ENCODE results near the gene ZSCAN5C.

ZSCAN5C gene

DNA sequence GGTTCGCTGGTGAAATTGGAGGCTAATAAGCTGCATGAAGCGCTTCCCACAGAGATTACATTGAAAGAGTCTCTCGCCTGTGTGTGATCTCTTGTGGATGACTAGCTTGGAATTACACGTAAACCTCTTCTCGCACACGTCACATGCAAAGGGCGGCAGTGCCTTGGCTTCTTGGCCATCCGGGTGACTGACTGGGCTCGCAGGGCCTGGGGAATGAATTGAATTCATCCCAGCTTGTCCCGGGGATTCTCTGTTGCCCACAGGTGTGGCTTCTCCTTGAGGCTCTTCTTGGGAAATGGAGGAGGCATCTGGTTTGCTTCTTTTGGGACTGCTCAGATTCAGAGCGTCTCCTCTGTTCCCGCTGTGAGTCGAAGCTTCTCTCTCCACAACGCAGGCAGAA lies 19.8 kb downstream of the ZSCAN5C start:
- no peaks in the 10 kb centered on the region for H3K36me3 ChIP-seq (ENCODE audit: low read length)
- no peaks in the 10 kb centered on the region for H3K27me3 ChIP-seq (ENCODE audit: low read length)
- no peaks in the 10 kb centered on the region for H3K9me3 ChIP-seq (ENCODE audit: insufficient read depth, low read length)
- H4K20me1 ChIP-seq (ENCODE audit: low read depth, low read length): no peaks in the 10 kb centered on the region
- H3K9me2 ChIP-seq (replicated peaks; ENCODE audit: insufficient read depth, low read length): no peaks in the 10 kb centered on the region
- H3K4me2 ChIP-seq (ENCODE audit: low read depth, low read length, poor library complexity, severe bottlenecking): no peak overlapping the region
- TF ChIP-seq, protein P1, sequence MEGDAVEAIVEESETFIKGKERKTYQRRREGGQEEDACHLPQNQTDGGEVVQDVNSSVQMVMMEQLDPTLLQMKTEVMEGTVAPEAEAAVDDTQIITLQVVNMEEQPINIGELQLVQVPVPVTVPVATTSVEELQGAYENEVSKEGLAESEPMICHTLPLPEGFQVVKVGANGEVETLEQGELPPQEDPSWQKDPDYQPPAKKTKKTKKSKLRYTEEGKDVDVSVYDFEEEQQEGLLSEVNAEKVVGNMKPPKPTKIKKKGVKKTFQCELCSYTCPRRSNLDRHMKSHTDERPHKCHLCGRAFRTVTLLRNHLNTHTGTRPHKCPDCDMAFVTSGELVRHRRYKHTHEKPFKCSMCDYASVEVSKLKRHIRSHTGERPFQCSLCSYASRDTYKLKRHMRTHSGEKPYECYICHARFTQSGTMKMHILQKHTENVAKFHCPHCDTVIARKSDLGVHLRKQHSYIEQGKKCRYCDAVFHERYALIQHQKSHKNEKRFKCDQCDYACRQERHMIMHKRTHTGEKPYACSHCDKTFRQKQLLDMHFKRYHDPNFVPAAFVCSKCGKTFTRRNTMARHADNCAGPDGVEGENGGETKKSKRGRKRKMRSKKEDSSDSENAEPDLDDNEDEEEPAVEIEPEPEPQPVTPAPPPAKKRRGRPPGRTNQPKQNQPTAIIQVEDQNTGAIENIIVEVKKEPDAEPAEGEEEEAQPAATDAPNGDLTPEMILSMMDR (IDR thresholded peaks at IDR 0.05; ENCODE audit: insufficient read depth, low read length, poor library complexity, severe bottlenecking): no peak
- no peak for TF ChIP-seq EZH2phosphoT487 (conservative IDR thresholded peaks at IDR 0.05; ENCODE audit: low read length)
- no peaks in the 10 kb centered on the region for H3K79me2 ChIP-seq (ENCODE audit: insufficient read depth, low read length)
- no peak overlapping the region for H2AFZ ChIP-seq (ENCODE audit: low read depth, low read length, severe bottlenecking)
- no peak overlapping the region for H3K27ac ChIP-seq (ENCODE audit: low read depth, low read length)
- H3K9ac ChIP-seq (ENCODE audit: low read length): no peak overlapping the region
- H3F3A ChIP-seq (ENCODE audit: insufficient read depth): no peaks in the 10 kb centered on the region
- H3K4me3 ChIP-seq (ENCODE audit: insufficient read depth, low read length, poor library complexity, severe bottlenecking): no peak overlapping the region

DNA sequence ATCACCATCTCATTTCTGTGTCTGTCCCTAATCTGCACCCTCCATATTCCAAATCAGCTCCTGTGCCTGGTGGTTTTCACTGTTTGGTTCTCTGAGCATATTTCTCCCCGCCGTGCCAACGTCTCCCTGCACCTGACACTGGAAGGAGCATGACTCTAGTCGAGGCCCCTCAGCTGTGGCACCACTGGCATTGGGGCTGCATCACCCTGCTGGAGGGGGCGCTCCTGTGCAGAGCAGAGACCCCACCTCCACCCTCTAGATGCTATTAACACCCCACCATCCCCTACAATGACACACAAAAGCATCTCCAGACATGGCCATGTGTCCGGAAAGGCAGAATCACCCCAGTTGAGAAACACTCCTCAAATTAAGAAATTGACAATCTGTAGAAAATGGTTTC lies 20.8 kb downstream of the ZSCAN5C start:
- Histone ChIP-seq H3K27ac (ENCODE audit: low read depth, low read length) (no peak overlapping the region), H3K9me3 (ENCODE audit: insufficient read depth, low read length) (no peaks in the 10 kb centered on the region), H3K4me2 (ENCODE audit: low read depth, low read length, poor library complexity, severe bottlenecking) (no peak overlapping the region), H2AFZ (ENCODE audit: low read depth, low read length, severe bottlenecking) (no peak overlapping the region), H3K9ac (ENCODE audit: low read length) (no peak overlapping the region), H3K4me3 (ENCODE audit: insufficient read depth, low read length, poor library complexity, severe bottlenecking) (no peak overlapping the region), H3F3A (ENCODE audit: insufficient read depth) (no peaks in the 10 kb centered on the region), H3K27me3 (ENCODE audit: low read length) (no peaks in the 10 kb centered on the region), H4K20me1 (ENCODE audit: low read depth, low read length) (no peaks in the 10 kb centered on the region), H3K79me2 (ENCODE audit: insufficient read depth, low read length) (no peaks in the 10 kb centered on the region), H3K36me3 (ENCODE audit: low read length) (no peaks in the 10 kb centered on the region), H3K9me2 (replicated peaks; ENCODE audit: insufficient read depth, low read length) (no peaks in the 10 kb centered on the region)
- no peak for TF ChIP-seq EZH2phosphoT487 (conservative IDR thresholded peaks at IDR 0.05; ENCODE audit: low read length)
- TF ChIP-seq, protein P1 (IDR thresholded peaks at IDR 0.05; ENCODE audit: insufficient read depth, low read length, poor library complexity, severe bottlenecking): no peak

DNA sequence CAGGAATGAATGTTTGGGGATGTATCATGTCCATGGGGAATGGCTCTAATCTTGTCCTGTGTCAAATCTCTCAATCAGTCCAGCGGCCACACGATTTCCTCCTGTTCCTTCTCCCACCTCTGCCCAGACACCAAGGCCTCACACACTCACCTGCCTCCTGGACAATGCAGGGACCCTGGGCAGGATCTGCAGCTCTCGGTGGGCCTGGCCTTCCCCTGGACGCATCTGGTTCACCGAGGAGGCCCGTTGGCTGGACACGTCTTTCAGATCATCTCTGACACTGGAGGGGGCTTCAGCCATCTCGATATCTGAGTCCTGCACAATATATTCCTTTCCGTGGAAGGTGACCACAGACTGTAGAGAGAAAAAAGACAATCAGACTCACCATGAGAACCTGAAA lies 21.4 kb downstream of the ZSCAN5C start:
- no peaks in the 10 kb centered on the region for H3K36me3 ChIP-seq (ENCODE audit: low read length)
- no peak overlapping the region for H3K27ac ChIP-seq (ENCODE audit: low read depth, low read length)
- H3K4me3 ChIP-seq (ENCODE audit: insufficient read depth, low read length, poor library complexity, severe bottlenecking): no peak overlapping the region
- H3K9me2 ChIP-seq (replicated peaks; ENCODE audit: insufficient read depth, low read length): no peaks in the 10 kb centered on the region
- H3K4me2 ChIP-seq (ENCODE audit: low read depth, low read length, poor library complexity, severe bottlenecking): no peak overlapping the region
- no peaks in the 10 kb centered on the region for H3K9me3 ChIP-seq (ENCODE audit: insufficient read depth, low read length)
- H2AFZ ChIP-seq (ENCODE audit: low read depth, low read length, severe bottlenecking): no peak overlapping the region
- H4K20me1 ChIP-seq (ENCODE audit: low read depth, low read length): no peaks in the 10 kb centered on the region
- H3K9ac ChIP-seq (ENCODE audit: low read length): no peak overlapping the region
- H3F3A ChIP-seq (ENCODE audit: insufficient read depth): no peaks in the 10 kb centered on the region
- H3K27me3 ChIP-seq (ENCODE audit: low read length): no peaks in the 10 kb centered on the region
- TF ChIP-seq, protein P1 (IDR thresholded peaks at IDR 0.05; ENCODE audit: insufficient read depth, low read length, poor library complexity, severe bottlenecking): no peak
- TF ChIP-seq EZH2phosphoT487 (conservative IDR thresholded peaks at IDR 0.05; ENCODE audit: low read length): no peak
- H3K79me2 ChIP-seq (ENCODE audit: insufficient read depth, low read length): no peaks in the 10 kb centered on the region
